ENCODE results near the gene GPX5.

GPX5 gene

GRCh38 chr6:28563430-28564095 lies 37.9 kb downstream of the GPX5 start:
- DNase-seq, result no peak

GRCh38 chr6:28565823-28566526 lies 40.3 kb downstream of the GPX5 start:
- no peak for DNase-seq

DNA sequence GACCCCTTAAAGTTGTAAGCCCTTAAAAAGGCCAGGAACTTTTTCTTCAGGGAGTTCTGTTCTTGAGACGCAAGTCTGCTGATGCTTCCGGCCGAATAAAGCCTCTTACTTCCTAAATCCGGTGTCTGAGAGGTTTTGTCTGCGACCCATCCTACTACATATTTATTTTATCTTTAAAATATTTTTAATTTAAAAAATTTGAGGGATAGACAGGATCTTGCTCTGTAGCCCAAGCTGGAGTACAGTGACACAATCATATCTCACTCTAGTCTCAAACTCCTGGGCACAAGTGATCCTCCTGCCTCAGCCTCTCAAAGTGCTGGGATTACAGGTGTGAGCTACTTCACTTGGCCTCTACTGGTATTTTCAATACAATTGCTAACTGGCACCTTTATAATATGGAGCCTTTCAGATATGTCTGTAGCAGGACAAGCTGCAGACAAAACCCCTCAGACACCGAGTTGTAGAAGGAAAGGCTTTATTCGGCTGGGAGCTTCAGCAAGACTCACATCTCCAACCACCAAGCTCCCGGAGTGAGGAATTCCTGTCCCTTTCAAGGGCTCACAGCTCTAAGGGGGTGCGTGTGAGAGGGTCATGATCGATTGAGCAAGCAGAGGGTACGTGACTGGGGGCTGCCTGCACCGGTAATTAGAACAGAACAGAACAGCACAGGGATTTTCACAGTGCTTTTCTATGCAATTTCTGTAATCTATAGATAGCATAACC lies 41.0 kb downstream of the GPX5 start:
- DNase-seq, result no peak

- no peak for DNase-seq
Observed at GRCh38 chr6:28567506-28567905, 41.8 kb downstream of the GPX5 start.

DNA sequence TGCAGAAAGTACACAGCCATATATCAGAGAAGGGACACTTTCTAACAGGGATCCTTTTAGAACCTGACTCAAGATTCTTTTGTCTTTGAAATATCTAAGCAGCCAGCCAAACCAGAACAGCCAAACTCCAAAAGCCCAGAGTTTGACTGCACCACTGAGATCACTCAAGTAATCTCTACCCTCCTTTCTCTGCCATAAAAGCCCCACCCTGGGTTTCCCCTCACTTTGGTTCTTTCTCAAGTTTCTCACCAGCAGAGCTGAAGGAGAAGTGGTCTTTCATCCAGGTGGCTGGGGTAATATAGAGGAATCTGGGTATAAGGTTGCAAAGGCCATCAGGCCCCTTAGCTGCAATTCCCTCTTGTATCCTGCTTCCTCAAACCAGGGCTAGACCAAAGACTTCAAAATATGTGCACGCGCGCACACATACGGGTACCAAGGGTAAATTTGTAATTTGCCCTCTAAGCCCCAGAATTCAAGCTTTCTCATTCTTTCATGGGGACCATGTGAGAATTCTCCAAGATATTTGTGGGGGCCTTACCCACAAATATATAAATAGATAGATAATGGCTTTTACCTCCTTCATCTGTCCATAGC lies 42.9 kb downstream of the GPX5 start:
- DNase-seq, result no peak

DNA sequence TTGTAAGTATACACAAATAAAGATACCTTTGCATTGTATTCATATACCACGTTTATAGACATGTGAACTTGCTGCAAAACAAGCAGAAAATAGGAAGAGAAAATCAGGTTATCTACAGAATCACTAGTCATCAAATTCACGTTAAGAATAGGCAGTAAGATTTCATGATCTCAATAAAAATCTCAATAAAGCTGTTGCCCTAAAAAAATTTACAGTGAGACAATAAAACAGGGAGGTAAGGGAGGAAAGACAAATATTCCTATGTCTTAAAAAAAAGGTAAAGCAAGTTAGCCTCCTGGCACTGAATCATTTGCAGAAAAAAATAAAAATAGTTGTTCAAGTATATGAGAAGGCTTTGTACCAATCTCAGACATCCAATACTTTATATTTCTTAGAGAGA lies 44.1 kb downstream of the GPX5 start:
- DNase-seq, result no peak

GRCh38 chr6:28580475-28580874 lies 54.8 kb downstream of the GPX5 start:
- no peak for DNase-seq

GRCh38 chr6:28583463-28583862 lies 57.8 kb downstream of the GPX5 start:
- no peak for DNase-seq
